Mesendoderm (in vitro differentiated cells): Measurements from ENCODE around the gene RXFP1.

Source experiments
- DNase-seq: peaks from one replicate; pipeline ENCODE4 v3.0.0; 2013
- H2AK5ac ChIP-seq: 2 replicates; pipeline ENCODE4 v1.6.1; 2013; ENCODE audit warnings: low read length, inconsistent platforms
- H2BK120ac ChIP-seq: 2 replicates; pipeline ENCODE4 v1.6.1; 2013; ENCODE audit warnings: low read depth, mild to moderate bottlenecking, low read length, moderate library complexity, mixed read lengths
- H2BK15ac ChIP-seq: replicated peaks from 2 replicates; pipeline ENCODE4 v1.6.1; 2013; ENCODE audit warnings: low read depth, mild to moderate bottlenecking, moderate library complexity
- H2BK5ac ChIP-seq: 2 replicates; pipeline ENCODE4 v1.6.1; 2013; ENCODE audit warnings: low read length, inconsistent platforms
- H3K18ac ChIP-seq: 2 replicates; pipeline ENCODE4 v1.6.1; 2013; ENCODE audit warnings: mild to moderate bottlenecking, low read length, mixed read lengths
- H3K23ac ChIP-seq: one replicate; pipeline ENCODE4 v1.6.1; 2013; ENCODE audit warnings: low read length
- H3K27ac ChIP-seq: 2 replicates; pipeline ENCODE4 v1.5.1; 2013; ENCODE audit warnings: low read depth, mild to moderate bottlenecking, inconsistent platforms, low read length, moderate library complexity
- H3K27me3 ChIP-seq: 2 replicates; pipeline ENCODE4 v1.6.1; 2013; ENCODE audit warnings: low read length, control low read depth, mild to moderate bottlenecking, inconsistent platforms; ENCODE audit not compliant: insufficient read depth, poor library complexity
- H3K36me3 ChIP-seq: 2 replicates; pipeline ENCODE4 v1.6.1; 2013; ENCODE audit warnings: low read length, inconsistent platforms; ENCODE audit not compliant: control insufficient read depth, insufficient read depth
- H3K4ac ChIP-seq: one replicate; pipeline ENCODE4 v1.6.1; 2013; ENCODE audit warnings: low read depth, mild to moderate bottlenecking, low read length, moderate library complexity
- H3K4me1 ChIP-seq: 2 replicates; pipeline ENCODE4 v1.6.1; 2013; ENCODE audit warnings: low read depth, low read length, inconsistent platforms; ENCODE audit not compliant: control insufficient read depth
- H3K4me2 ChIP-seq: 2 replicates; pipeline ENCODE4 v1.6.1; 2013; ENCODE audit warnings: low read length
- H3K4me3 ChIP-seq: 2 replicates; pipeline ENCODE4 v1.5.1; 2013; ENCODE audit warnings: mild to moderate bottlenecking, low read length
- H3K56ac ChIP-seq: one replicate; pipeline ENCODE4 v1.6.1; 2013; ENCODE audit warnings: low read length
- H3K79me1 ChIP-seq: 2 replicates; pipeline ENCODE4 v1.6.1; 2013; ENCODE audit warnings: low read length, inconsistent platforms
- H3K79me2 ChIP-seq: 2 replicates; pipeline ENCODE4 v1.6.1; 2013; ENCODE audit warnings: mild to moderate bottlenecking, low read length; ENCODE audit not compliant: control insufficient read depth, insufficient read depth
- H3K9ac ChIP-seq: 2 replicates; pipeline ENCODE4 v1.6.1; 2013; ENCODE audit warnings: low read length, inconsistent platforms
- H4K5ac ChIP-seq: one replicate; pipeline ENCODE4 v1.6.1; 2013; ENCODE audit warnings: low read length
- H4K8ac ChIP-seq: one replicate; pipeline ENCODE4 v1.6.1; 2013; ENCODE audit warnings: low read depth, mild to moderate bottlenecking, control low read depth, low read length, moderate library complexity
- WGBS: extraction: QIAGEN DNeasy Blood & Tissue Kit; methylation state at CpG from one replicate; pipeline ENCODE4 v1.1.7; 2013; ENCODE audit warnings: low lambda C conversion rate, missing lambda C conversion rate; ENCODE audit not compliant: insufficient coverage; ENCODE audit errors: extremely low coverage; 5-methylcytosine and 5-hydroxymethylcytosine counted together

RXFP1 gene

DNA sequence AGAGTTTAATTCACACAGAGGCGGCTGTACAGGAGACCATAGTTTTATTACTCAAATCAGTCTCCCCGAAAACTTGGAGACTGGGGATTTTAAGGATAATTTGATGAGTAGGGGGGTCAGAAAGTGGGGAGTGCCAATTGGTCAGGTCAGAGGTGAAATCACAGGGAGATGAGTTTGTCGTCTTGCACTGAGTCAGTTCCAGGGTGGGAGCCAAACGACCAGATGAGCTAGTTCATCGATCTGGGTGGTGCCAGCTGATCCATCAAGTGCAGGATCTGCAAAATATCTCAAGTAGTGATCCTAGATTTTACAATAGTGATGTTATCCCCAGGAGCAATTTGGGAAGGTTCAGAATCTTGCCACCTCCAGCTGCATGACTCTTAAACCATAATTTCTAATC, 154.4 kb downstream of the RXFP1 start:
- DNase-seq, result no peak
- no peak overlapping the region for H4K8ac ChIP-seq
- no CpG with 5 or more reads among the region's 5 CpGs for WGBS
- H4K5ac ChIP-seq, result no peak overlapping the region
- H3K27ac ChIP-seq, result no peak overlapping the region
- H3K79me2 ChIP-seq, result no peaks in the 10 kb centered on the region
- H3K4me2 ChIP-seq, result no peak overlapping the region
- H3K4me1 ChIP-seq, result no peaks in the 10 kb centered on the region
- no peak overlapping the region for H3K9ac ChIP-seq
- H3K27me3 ChIP-seq, result no peaks in the 10 kb centered on the region
- no peak overlapping the region for H3K56ac ChIP-seq
- H3K36me3 ChIP-seq, result no peaks in the 10 kb centered on the region
- H3K18ac ChIP-seq, result no peak overlapping the region
- no peaks in the 10 kb centered on the region for H3K79me1 ChIP-seq
- H2BK5ac ChIP-seq, result no peak overlapping the region
- no peak overlapping the region for H3K4me3 ChIP-seq
- no peak overlapping the region for H3K4ac ChIP-seq
- no peak overlapping the region for H2BK120ac ChIP-seq
- H3K23ac ChIP-seq, result no peak overlapping the region
- H2AK5ac ChIP-seq, result no peak overlapping the region
- no peak overlapping the region for H2BK15ac ChIP-seq

DNA sequence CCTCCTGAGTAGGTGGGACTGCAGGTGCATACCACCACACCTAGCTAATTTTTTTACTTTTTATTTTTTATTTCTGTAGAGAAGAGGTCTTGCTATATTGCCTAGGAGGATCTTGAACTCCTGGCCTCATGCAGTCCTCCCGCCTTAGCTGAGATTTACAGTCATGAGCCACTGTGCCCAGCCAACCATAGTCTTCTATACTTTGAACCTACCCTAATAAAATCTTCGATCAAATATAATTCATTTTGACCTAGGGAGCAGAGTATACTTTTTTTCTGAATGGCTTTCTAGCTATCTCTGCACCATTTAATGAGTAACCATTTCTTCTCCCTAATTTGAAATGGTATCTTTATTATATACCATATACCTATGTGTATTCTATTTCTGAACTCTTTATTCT, 157.1 kb downstream of the RXFP1 start:
- Histone ChIP-seq H2BK120ac (no peak overlapping the region), H3K79me2 (no peaks in the 10 kb centered on the region), H3K27ac (no peak overlapping the region), H3K4me2 (no peak overlapping the region), H3K79me1 (no peaks in the 10 kb centered on the region), H3K56ac (no peak overlapping the region), H3K4me3 (no peak overlapping the region), H3K4me1 (no peaks in the 10 kb centered on the region), H4K5ac (no peak overlapping the region), H3K27me3 (no peaks in the 10 kb centered on the region), H3K4ac (no peak overlapping the region), H3K23ac (no peak overlapping the region), H3K36me3 (no peaks in the 10 kb centered on the region), H3K9ac (no peak overlapping the region), H2BK15ac (no peak overlapping the region), H2AK5ac (no peak overlapping the region), H4K8ac (no peak overlapping the region), H2BK5ac (no peak overlapping the region), H3K18ac (no peak overlapping the region)
- no CpG with 5 or more reads among the region's 2 CpGs for WGBS
- no peak for DNase-seq

DNA sequence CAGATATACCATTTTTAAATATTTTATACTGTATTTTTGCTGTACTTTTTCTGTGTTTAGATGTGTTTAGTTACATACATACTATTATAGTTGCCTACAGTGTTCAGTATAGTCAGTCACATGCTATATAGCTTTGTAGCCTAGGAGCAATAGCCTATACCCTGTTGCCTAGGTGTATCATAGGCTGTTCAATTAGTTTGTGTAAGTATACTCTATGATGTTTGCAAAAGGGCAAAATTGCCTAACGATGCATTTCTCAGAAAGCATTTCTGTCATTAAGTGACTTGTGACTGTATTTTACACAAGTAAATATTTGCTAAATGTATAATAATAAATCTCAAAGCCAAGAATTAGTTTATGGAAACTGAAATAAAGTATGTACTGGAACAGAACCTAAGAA, 159.9 kb downstream of the RXFP1 start:
- Histone ChIP-seq H4K5ac (no peak overlapping the region), H3K4me1 (no peaks in the 10 kb centered on the region), H3K18ac (no peak overlapping the region)

DNA sequence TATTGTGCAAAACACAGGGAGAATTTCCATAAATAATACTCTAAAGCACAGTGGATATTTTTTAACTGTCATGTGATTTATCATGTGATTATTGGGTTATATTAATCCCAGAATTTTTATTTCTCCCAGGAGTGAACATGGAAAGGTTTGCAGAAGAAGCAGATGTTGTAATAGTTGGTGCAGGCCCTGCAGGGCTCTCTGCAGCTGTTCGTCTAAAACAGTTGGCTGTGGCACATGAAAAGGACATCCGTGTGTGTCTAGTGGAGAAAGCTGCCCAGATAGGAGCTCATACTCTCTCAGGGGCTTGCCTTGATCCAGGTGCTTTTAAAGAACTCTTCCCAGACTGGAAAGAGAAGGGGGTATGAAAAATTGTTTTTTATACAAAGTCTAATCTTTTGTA, 160.4 kb downstream of the RXFP1 start:
- no peak overlapping the region for H2AK5ac ChIP-seq
- H2BK15ac ChIP-seq, result no peak overlapping the region
- no peaks in the 10 kb centered on the region for H3K4me1 ChIP-seq
- H2BK5ac ChIP-seq, result no peak overlapping the region
- H3K79me2 ChIP-seq, result no peaks in the 10 kb centered on the region
- WGBS, result no CpG with 5 or more reads among the region's 2 CpGs
- no peak overlapping the region for H2BK120ac ChIP-seq
- H3K79me1 ChIP-seq, result no peaks in the 10 kb centered on the region
- no peak overlapping the region for H4K8ac ChIP-seq
- no peak overlapping the region for H3K23ac ChIP-seq
- no peak for DNase-seq
- no peak overlapping the region for H3K4ac ChIP-seq
- no peak overlapping the region for H3K27ac ChIP-seq
- no peak overlapping the region for H4K5ac ChIP-seq
- no peaks in the 10 kb centered on the region for H3K27me3 ChIP-seq
- no peak overlapping the region for H3K4me2 ChIP-seq
- no peak overlapping the region for H3K4me3 ChIP-seq
- H3K36me3 ChIP-seq, result no peaks in the 10 kb centered on the region
- H3K9ac ChIP-seq, result no peak overlapping the region
- H3K56ac ChIP-seq, result no peak overlapping the region
- H3K18ac ChIP-seq, result no peak overlapping the region

More for the DNA sequence above, 159.9 kb downstream of the RXFP1 start:
- WGBS, result no CpG with 5 or more reads among the region's 1 CpG
- no peak overlapping the region for H3K4ac ChIP-seq
- no peak overlapping the region for H2BK120ac ChIP-seq
- H3K79me1 ChIP-seq, result no peaks in the 10 kb centered on the region
- no peak overlapping the region for H2BK5ac ChIP-seq
- H3K4me2 ChIP-seq, result no peak overlapping the region
- no peak overlapping the region for H3K4me3 ChIP-seq
- DNase-seq, result no peak
- H3K23ac ChIP-seq, result no peak overlapping the region
- H3K36me3 ChIP-seq, result no peaks in the 10 kb centered on the region
- no peak overlapping the region for H2AK5ac ChIP-seq
- no peak overlapping the region for H2BK15ac ChIP-seq
- H3K9ac ChIP-seq, result no peak overlapping the region
- no peak overlapping the region for H3K56ac ChIP-seq
- no peak overlapping the region for H3K27ac ChIP-seq
- H3K79me2 ChIP-seq, result no peaks in the 10 kb centered on the region
- H3K27me3 ChIP-seq, result no peaks in the 10 kb centered on the region
- no peak overlapping the region for H4K8ac ChIP-seq

DNA sequence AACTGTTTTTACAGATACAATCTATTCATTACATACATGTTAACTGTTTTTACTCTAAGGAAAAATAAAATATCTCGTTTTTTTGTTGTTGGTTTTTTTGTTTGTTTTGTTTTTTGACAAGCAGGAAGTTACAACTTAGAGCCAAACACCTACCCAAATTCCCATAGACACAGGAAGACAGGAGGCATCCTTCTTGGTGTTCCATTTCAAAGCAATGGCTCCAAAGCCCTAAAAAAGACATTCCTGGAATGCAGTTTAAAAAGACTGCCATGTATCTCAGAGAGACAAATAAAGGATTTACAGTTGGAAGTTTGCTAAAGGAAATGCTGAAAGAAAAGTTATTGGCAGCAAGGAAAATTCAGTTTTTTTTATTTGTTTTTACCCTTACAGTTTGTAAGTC, 167.1 kb downstream of the RXFP1 start:
- no peak overlapping the region for H3K27ac ChIP-seq
- H2BK15ac ChIP-seq, result no peak overlapping the region
- no peak overlapping the region for H3K4ac ChIP-seq
- H2BK5ac ChIP-seq, result no peak overlapping the region
- H3K56ac ChIP-seq, result no peak overlapping the region
- H4K5ac ChIP-seq, result no peak overlapping the region
- no peak overlapping the region for H3K18ac ChIP-seq
- no peaks in the 10 kb centered on the region for H3K79me2 ChIP-seq
- H3K4me2 ChIP-seq, result no peak overlapping the region
- no CpG with 5 or more reads among the region's 1 CpG for WGBS
- H3K79me1 ChIP-seq, result no peaks in the 10 kb centered on the region
- H4K8ac ChIP-seq, result no peak overlapping the region
- H3K23ac ChIP-seq, result no peak overlapping the region
- no peaks in the 10 kb centered on the region for H3K27me3 ChIP-seq
- no peak overlapping the region for H2AK5ac ChIP-seq
- no peak overlapping the region for H3K4me3 ChIP-seq
- peak; percentile 26 for DNase-seq
- no peaks in the 10 kb centered on the region for H3K4me1 ChIP-seq
- no peaks in the 10 kb centered on the region for H3K36me3 ChIP-seq
- no peak overlapping the region for H3K9ac ChIP-seq
- H2BK120ac ChIP-seq, result no peak overlapping the region
